T-helper 9 cell (primary cell): Measurements from ENCODE around the gene LRRIQ3.

ENCODE experiments used
- DNase-seq: peaks from one replicate; pipeline ENCODE4 v3.0.0-alpha.2; 2020

The LRRIQ3 gene

GRCh38 chr1:74091371-74091770 is 106.6 kb downstream of the LRRIQ3 start:
- DNase-seq, result no peak

DNA sequence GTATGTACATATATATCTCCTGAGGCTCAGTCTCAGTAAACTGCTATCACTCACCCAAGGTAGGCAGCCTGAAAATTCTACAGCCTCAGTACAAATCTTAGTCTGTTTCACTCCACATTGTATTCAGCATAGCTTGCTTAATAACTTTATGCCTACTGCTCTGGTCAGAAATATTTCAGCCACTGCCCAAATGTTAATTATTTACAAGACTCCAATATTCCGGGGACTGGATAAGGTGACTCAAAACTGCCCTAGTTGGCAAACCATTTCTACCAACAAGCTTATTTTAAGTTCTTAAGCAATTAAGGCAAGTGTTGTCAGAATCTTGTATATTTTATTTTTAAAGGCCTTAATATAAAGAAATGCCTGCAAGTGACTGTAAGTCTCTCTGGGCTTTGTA is 114.8 kb downstream of the LRRIQ3 start:
- no peak for DNase-seq

- no peak for DNase-seq
These were observed 132.9 kb downstream of the LRRIQ3 start for GRCh38 chr1:74065081-74065480.

DNA sequence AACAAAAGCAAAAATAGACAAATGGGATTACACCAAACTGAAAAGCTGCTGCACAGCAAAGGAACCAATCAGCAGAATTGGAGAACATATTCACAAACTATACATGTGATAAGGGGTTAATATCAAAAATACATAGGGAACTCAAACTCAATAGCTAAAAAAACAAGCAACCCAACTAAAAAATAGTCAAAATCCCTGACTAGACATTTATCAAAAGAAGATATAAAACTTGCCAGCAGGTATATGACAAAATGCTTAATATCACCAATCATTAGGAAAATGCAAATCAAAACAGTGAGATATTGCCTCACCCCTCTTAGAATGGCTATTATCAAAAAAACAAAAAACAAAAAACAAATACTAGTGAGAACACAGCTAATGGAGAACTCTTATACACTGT is 140.3 kb downstream of the LRRIQ3 start:
- DNase-seq, result no peak

DNA sequence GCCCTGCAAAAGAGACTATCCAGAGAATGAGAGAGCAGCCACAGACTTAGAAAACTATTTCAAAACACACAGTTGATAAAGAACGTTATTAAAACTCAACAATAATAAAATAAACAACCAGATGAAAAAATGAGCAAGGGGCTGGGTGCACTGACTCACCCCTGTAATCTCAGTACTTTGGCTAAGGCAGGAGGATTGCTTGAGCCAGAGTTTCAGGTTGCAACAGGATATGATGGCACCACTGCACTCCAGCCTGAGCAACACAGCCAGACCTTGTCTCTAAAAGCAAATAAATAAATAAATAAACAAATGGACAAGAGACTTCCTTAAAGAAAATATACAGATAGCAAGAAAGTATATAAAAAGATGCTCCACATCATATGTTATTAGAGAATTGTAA is 144.6 kb downstream of the LRRIQ3 start:
- DNase-seq, result no peak

DNA sequence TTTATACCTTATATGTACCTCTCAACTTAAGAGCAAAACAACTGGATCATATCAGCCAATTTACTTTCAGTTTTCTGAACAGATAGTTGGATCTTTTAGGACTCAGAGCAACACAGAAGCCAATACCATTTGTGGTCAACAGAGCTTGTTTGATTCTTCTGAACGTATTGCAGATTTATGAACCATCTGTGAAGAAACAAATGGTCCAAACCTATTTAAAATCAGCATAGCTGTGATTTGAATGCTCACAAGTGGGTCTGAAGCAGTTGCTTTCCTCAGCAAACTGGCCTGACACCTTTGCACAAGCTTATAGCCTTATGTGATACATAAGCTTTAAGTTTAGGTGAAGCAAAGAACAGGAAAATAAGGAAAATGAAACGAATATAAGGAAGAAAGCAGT is 147.6 kb downstream of the LRRIQ3 start:
- no peak for DNase-seq

- DNase-seq, result no peak
These were observed 159.9 kb downstream of the LRRIQ3 start for GRCh38 chr1:74038042-74038441.

GRCh38 chr1:74012583-74012982 is 185.4 kb downstream of the LRRIQ3 start:
- DNase-seq, result no peak

GRCh38 chr1:74011736-74012135 is 186.2 kb downstream of the LRRIQ3 start:
- DNase-seq, result no peak

DNA sequence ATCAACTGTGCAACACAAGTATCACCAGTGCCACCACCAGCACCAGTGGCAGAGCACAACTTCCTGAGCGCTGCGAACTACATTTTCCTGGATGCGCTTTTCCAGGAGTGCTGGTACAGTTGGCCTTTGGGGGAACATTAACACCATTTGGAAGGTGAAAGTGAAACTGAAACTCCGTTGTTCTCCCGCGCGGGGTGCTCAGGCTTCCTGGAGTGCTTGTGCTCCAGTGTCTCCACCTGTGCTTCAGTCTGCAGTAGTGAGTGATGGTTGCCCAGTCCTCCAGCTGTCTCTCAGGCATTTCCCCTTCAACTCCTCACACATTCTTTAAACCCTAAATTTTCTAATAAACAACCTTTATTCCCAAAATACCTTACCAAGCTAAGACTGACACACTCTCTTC is 187.8 kb downstream of the LRRIQ3 start:
- DNase-seq, result no peak

- no peak for DNase-seq
These were observed 192.4 kb downstream of the LRRIQ3 start for GRCh38 chr1:74005533-74005932.

DNA sequence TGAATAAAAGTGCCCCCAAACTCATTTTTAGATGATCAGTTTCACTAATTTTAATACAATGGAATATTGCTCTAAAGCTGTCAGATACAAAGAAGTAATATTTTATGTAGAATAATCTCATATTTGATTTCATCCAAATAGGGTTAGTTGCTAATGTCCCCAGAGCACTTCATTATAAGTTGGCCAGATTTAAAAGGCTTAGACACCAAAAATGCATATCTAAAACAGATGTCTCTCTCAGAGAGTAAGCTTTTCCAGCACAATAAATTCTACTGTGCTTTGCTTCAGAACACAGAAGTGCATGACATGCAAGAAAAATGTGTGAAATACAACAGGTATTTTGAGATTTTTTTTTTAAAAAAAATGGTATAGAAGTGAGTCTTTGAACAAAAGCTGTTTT is 194.2 kb downstream of the LRRIQ3 start:
- no peak for DNase-seq

DNA sequence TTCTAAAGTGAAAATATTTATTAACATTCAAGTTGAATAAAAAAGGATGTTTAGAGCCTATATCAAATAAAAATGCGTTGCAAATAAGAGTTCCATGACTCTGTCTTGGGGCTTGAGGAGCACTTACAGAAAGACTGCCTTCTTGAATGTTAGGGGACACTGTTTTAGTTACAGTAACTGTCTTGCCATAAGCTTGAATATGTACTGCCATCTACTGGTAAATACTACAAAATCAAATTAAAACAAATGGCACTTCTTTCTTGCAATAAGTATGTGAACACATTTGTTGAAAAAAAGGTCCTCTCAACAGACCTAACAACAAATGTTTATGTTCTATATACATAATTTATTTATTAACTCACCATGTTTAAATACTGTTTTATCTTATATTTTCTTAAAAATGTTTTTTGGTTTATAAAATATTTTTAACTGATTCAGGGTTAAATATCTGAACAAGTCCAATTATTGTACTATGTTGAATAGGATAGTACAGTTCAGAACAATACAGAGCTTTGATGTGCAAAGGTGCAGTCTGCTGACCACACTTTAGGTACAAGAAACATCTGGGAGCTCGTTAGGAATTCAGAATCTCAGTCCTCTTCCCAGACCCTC is 199.5 kb downstream of the LRRIQ3 start:
- no peak for DNase-seq

DNA sequence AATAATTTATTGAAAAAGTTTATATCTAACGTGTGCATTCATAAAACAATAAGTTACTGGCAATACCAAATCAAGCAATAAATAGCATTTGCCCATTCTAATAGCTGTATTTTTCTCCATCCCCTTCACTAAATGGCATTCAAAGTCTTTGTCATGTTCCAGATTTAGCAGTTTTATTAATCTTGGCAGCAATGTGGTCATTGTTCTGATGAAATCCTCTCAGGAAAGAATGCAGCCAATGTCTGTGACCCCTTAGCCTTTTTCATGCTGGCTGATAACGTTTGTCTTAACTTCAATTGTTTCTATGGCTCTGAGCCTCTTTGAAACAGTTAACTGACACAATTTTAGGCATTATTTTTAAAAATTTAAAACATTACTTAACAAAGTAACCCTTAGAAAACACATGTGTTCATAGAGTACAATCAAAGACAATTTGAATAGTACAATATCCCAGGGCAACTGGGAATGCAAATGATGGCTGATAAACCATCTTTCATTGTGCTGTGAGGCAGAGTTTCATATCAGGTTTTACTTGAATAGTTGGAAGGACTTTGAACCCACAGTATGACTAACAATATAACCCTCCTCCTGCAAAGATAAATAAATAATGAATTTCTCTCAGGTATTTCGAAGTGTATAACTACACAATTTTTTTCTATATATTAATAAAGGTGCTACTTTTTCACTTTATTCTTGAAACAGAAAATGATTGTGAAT is 217.5 kb downstream of the LRRIQ3 start:
- DNase-seq, result no peak

- DNase-seq, result no peak
These were observed 218.3 kb downstream of the LRRIQ3 start for GRCh38 chr1:73979684-73980083.

DNA sequence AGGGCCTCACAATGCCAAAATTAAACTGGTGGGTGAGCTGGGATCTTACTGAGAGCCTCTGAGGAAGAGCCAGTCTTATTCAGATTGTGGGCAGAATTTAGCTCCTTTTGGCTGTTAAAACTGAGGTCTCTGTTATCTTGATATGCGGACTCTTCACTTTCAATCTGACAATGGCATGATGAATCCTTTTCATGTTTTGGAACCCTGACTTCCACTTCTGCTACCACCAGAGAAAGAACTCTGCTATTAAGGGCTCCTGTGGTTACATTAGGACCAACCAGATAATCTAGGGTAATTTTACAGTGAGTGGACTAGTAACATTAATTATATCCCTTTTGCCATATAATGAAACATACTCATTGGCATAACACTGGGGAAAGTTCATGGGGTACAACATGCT is 219.0 kb downstream of the LRRIQ3 start:
- DNase-seq, result no peak
